Hypothalamus (tissue), 51 donors: Measurements from ENCODE around the gene ARRB1.
"Not testable (repeated sequence)": the region's sequence is repeated elsewhere in the genome, so short reads cannot be mapped to it uniquely, and the experiment has no call there.

Source experiments
- DNase-seq, 51 donors: peaks; one replicate each; lab custom pipeline; 2025; lab: John Stamatoyannopoulos, UW

The ARRB1 gene

DNA sequence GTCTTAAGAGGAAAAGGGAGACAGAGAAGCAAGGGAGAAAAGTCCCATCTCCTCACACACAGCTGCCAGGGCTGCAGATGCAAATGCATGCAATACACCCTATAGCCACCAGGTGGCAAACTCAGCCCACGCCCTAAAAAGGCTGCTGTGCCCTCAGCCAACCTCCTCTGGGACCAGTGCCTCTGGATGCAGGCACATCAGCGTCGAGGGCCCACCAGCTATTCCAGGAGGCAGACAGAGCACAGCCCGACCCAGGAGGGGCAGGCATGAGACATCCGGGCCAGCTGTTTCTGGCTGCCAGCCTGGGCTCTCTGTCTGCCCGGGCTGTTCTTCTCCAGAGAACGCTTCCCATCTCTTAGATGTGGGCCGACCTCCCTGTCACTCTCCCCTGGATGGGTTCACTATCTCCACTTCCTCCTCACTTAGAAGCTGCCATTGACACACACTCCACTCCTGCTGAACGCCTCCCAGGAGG is 71.2 kb downstream of the ARRB1 start:
- DNase-seq, result peak in 49 of 51 donors; percentile 13 to 89 (median 68)

- DNase-seq, result no peak
These were observed 72.2 kb downstream of the ARRB1 start for GRCh38 chr11:75279273-75279672.

DNA sequence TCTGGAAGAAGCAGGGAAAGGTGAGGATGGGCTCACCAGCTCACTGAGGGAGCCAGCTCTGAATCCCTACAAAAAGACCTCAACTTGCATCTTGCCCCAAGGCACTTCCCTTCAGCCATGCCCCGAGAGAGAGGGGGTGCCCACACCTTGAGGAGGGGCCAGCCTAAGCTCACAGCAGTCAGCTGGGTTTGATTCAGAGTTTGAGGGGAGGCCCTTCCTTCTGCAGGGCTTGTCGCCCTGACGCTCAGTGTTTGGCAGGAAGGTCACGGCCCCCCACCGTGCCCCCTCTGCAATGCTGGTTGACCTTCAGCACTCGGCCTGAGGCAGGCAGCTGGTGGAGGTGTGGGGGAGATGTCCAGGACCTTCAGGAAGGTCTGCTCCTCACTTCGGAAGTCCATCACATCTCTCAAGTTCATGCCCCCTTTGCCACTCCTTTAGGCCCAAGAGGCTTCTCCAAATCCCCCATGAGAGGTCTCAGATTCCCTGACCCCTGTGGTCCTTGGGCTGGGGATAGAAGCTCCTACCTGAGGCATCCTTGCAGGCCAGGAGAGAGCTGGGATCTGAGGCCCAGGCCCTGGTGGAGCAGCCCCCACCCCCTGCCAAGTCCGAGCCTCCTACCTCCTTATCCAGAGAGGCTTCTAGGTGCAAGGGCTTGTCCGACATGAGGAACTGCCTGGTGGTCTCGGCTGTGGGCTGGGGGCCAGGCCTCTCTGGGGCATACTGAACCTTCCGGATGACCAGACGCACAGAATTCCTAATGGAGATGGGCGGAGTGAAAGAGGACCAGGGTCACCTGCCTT is 73.3 kb downstream of the ARRB1 start:
- DNase-seq, result no peak

DNA sequence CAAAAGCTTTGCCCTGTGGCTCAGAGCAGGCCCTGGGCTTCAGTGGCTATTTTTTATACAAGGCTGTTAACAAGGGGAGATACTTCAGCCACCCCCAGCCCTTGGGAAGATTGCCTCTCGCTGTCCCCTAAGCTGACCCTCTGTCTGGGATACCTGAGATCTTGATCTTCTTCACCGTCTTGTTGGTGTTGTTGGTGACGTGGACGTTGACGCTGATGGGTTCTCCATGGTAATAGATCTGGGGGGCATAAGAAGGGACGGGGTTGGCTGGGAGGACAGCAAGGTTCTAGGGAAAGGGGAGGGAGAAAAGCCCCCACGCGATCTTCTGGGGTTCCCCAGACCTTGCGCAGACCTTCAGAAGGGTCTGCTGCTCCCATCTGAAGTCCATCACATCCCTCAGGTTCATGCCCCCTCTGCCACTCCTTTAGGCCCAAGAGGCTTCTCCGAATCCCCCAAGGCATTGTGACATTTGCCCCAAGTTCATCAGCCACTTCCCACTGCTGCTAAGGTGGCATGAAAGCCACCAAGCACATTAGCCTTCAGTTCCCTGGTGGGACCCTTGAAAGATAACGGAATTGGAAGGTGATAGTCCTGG is 74.2 kb downstream of the ARRB1 start:
- DNase-seq, result no peak

GRCh38 chr11:75276686-75277085 is 74.8 kb downstream of the ARRB1 start:
- DNase-seq, result no peak

DNA sequence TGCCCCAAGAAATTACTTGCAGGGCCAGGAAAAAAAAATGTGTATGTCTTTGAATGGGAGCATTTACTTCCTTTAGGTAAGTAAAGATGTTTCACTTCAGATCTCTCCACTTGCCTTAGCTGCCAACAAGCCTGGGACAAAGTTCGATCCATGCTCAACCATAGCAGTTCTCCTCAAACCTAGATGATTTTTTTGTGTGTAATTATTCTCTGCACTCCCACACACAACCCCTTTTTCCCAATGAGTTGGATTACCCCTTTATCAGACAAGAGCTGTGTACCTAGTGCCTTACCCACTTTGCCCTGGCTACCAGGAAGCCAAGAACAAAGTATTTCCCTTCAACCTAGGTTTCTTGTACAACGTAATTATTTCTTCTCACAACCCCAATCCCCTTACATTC is 75.3 kb downstream of the ARRB1 start:
- no peak for DNase-seq

- DNase-seq, result peak in 15 of 51 donors; percentile 26 to 66 (median 45)
These were observed 75.9 kb downstream of the ARRB1 start for GRCh38 chr11:75275581-75275980.

GRCh38 chr11:75274716-75275115 is 76.7 kb downstream of the ARRB1 start:
- not testable (repeated sequence) for DNase-seq

- DNase-seq, result no peak
These were observed 77.8 kb downstream of the ARRB1 start for GRCh38 chr11:75273411-75274391.

- no peak for DNase-seq
These were observed 78.6 kb downstream of the ARRB1 start for GRCh38 chr11:75272821-75273301.

GRCh38 chr11:75272391-75272790 is 79.1 kb downstream of the ARRB1 start:
- no peak for DNase-seq

DNA sequence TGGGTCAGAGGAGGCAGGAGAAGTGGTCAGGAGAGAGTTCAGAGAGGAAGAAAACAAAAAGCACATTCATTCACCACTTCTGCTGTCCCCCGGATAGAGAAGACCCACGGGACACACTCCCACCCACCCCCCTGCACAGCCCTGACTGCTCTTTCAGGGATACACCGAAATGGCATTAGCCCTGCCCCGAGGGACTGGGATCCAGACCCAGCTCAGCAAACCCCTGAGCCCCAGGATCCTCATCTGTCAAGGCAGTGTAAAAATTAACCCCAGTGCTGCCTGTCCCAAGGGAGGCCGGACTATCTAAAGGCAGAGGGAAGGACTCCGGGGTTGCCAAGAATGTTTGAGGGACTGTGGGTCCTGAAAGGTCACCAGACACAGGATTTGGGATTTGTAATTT is 79.7 kb downstream of the ARRB1 start:
- no peak for DNase-seq

GRCh38 chr11:75270896-75271418 is 80.5 kb downstream of the ARRB1 start:
- no peak for DNase-seq

GRCh38 chr11:75269896-75270295 is 81.6 kb downstream of the ARRB1 start:
- no peak for DNase-seq

DNA sequence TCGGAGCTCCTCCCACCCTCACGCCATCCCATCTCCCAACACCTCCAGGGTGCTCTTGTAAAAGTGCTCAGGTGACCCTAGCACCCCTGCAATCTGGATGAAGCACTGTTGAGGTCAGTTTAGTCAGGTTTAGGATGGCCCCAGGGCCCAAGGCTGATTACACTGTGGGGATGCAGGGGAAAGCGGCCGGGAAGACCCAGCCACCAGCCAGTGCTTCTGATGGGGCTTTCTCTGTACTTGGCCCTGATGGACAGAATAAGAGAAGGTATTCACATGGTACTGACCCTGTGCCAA is 82.1 kb downstream of the ARRB1 start:
- DNase-seq, result no peak

DNA sequence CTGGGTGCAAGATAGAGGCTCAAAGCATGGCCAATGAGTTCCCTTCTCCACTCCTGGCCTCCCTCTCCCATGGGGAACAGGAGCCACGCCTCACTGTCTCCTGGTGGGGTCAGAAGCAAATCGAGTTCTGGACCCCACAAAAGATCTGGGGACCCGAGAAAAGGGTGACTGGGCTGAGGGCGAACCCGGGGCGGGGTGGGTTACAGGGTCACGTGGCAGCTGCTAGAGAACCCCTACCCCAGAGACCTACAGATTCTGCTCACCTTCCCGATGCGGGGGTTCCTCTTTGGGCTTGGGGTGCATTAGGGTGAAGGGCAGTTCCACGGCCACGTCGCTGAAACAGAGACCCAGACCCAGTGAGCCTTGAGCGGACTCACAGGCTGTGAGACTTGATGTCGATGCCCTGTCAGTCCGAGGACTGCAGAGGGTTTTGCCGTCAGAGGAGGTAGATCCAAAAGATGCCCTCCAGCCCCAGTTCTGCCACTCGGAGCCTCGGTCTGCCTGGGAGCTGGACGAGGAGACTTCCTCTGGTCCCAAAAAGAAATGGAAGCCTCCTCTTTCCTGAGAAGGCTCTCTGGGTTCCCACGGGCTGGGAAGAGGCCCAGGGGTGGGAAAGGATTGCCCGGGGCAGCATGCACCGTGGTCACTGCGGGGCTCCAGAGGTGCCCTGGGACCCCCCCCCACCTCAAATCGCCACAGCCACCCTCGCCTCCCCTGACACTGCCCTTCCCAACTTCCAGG is 82.7 kb downstream of the ARRB1 start:
- no peak for DNase-seq

- DNase-seq, result no peak
These were observed 84.1 kb downstream of the ARRB1 start for GRCh38 chr11:75267171-75267970.

- peak in 1 of 51 donors; percentile 19 for DNase-seq
These were observed 85.5 kb downstream of the ARRB1 start for GRCh38 chr11:75265851-75266531.

- no peak for DNase-seq
These were observed 86.5 kb downstream of the ARRB1 start for GRCh38 chr11:75264971-75265370.
